Sigmoid colon (tissue), 7 donors: Measurements from ENCODE around the gene EFCAB13. TPM values are rescaled to one million over a fixed set of nuclear protein-coding genes. Genes with fewer than 3 reads are reported as not detected.

Experiments
- DNase-seq: peaks from one replicate; pipeline ENCODE4 v3.0.0-alpha.2; 2019
- H3K27ac ChIP-seq, 4 donors: fragments of 200-600 bp; sonication (generic); one replicate each; pipeline ENCODE4 v1.5.1; 2016 to 2019; ENCODE audit warnings: mild to moderate bottlenecking in 1 of 4
- H3K27me3 ChIP-seq, 3 donors: fragments of 200-600 bp; sonication (generic); one replicate each; pipeline ENCODE4 v1.5.1; 2019; ENCODE audit warnings: mild to moderate bottlenecking in 1 of 3
- H3K36me3 ChIP-seq, 4 donors: fragments of 200-600 bp; sonication (generic); one replicate each; pipeline ENCODE4 v1.5.1; 2016 to 2019
- H3K4me1 ChIP-seq, 4 donors: fragments of 200-600 bp; sonication (generic); one replicate each; pipeline ENCODE4 v1.5.1; 2017 to 2019
- H3K4me3 ChIP-seq, 4 donors: fragments of 200-600 bp; sonication (generic); one replicate each; pipeline ENCODE4 v1.5.1; 2017 to 2019; ENCODE audit warnings: mild to moderate bottlenecking in 2 of 4, moderate library complexity in 1 of 4
- H3K9me3 ChIP-seq, 4 donors: fragments of 200-600 bp in 3 of 4; sonication (generic) in 3 of 4; one replicate each; pipeline versions ENCODE4 v1.5.1 to v1.6.1; 2013 to 2019
- EP300 ChIP-seq, 4 donors: sonication (generic); formaldehyde crosslinking; IDR thresholded peaks; one replicate each; pipeline ENCODE4 v1.6.1; 2017; ENCODE audit warnings: antibody characterized with exemption in 4 of 4
- POLR2A ChIP-seq, 2 donors: fragments of 450-650 bp; IDR thresholded peaks; one replicate each; pipeline ENCODE4 v1.6.1; 2016; ENCODE audit warnings: antibody characterized with exemption in 2 of 2, mild to moderate bottlenecking in 2 of 2, moderate library complexity in 2 of 2
- POLR2AphosphoS5 ChIP-seq, 4 donors: sonication (generic); formaldehyde crosslinking; IDR thresholded peaks; one replicate each; pipeline ENCODE4 v1.6.1; 2017; ENCODE audit warnings: antibody characterized with exemption in 4 of 4
- WGBS, 2 donors: extraction: QIAGEN DNeasy Blood & Tissue Kit; methylation state at CpG; one replicate each; pipeline ENCODE4 v1.1.7; 2013; 5-methylcytosine and 5-hydroxymethylcytosine counted together
- intact Hi-C: fragments of 100-400 bp; cut with DNase I; formaldehyde crosslinking; loops from one replicate; pipeline ENCODE4 v1.15.1; 2023
- polyA plus RNA-seq, 3 donors: library from polyadenylated mRNA; stranded (reverse); fragments of 200-250 nt; gene quantifications; one replicate each; pipeline ENCODE4 v1.2.3, GENCODE V29; 2013
- total RNA-seq, 4 donors: library from RNA; depleted of rRNA; stranded (reverse); fragments of >200 nt; gene quantifications; one replicate each; pipeline ENCODE4 v1.1.0, GENCODE V29; 2016
- TF ChIP-seq, protein P1 (sequence below), 4 experiments: fragments of 450-650 bp in 3 of 4; fragments of 200-600 bp in 1 of 4; IDR thresholded peaks; one replicate each; pipeline ENCODE4 v1.5.1; 2016 to 2019; ENCODE audit warnings: antibody characterized with exemption in 4 of 4, mild to moderate bottlenecking in 3 of 4, moderate library complexity in 2 of 4
- donor health status: healthy with polysubstance abuse.
- donor health status: Bipolar disorder and iron deficiency.
- donor health status: healthy.

EFCAB13 gene
- total and polyA plus RNA-seq, 7 donors, result 0.46 to 16.3 (median 8.7) TPM

DNA sequence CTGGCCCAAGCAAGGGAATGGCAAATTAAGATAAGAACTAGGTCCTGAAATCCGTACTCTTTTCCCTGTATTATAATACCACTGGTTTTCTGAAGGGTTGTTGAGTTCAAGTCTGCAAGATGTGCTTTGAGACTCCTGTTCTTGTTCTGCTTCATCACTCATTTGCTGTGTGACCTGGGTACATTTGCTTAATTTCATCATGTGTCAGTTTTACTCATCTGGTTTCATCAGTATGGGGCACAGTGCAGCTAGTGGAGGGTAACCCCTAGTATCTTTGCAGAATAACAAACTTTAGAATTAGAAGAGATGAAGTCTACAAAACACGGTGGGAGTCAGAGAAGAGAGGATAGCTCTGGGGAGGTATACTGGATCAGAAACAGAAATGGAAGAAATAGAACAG, 21.9 kb upstream of the EFCAB13 start:
- intact Hi-C loops, result no loop called here
- TF ChIP-seq, protein P1, sequence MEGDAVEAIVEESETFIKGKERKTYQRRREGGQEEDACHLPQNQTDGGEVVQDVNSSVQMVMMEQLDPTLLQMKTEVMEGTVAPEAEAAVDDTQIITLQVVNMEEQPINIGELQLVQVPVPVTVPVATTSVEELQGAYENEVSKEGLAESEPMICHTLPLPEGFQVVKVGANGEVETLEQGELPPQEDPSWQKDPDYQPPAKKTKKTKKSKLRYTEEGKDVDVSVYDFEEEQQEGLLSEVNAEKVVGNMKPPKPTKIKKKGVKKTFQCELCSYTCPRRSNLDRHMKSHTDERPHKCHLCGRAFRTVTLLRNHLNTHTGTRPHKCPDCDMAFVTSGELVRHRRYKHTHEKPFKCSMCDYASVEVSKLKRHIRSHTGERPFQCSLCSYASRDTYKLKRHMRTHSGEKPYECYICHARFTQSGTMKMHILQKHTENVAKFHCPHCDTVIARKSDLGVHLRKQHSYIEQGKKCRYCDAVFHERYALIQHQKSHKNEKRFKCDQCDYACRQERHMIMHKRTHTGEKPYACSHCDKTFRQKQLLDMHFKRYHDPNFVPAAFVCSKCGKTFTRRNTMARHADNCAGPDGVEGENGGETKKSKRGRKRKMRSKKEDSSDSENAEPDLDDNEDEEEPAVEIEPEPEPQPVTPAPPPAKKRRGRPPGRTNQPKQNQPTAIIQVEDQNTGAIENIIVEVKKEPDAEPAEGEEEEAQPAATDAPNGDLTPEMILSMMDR (IDR thresholded peaks at IDR 0.05), result no peak
- TF ChIP-seq POLR2A (IDR thresholded peaks at IDR 0.05) (no peak), EP300 (IDR thresholded peaks at IDR 0.05) (no peak), POLR2AphosphoS5 (IDR thresholded peaks at IDR 0.05) (no peak)
- H3K4me1 ChIP-seq, result peaks cover 0 to 38% (median 23%) of the 10 kb centered on the region in 4 donors
- DNase-seq, result no peak
- no peak overlapping the region for H3K27ac ChIP-seq
- peaks cover 17 to 65% (median 28%) of the 10 kb centered on the region in 4 donors for H3K36me3 ChIP-seq
- H3K27me3 ChIP-seq, result no peaks in the 10 kb centered on the region
- H3K4me3 ChIP-seq, result no peak overlapping the region
- no peaks in the 10 kb centered on the region for H3K9me3 ChIP-seq
- 88% methylated on average over 2 of the region's 2 CpGs for WGBS, 2 donors

DNA sequence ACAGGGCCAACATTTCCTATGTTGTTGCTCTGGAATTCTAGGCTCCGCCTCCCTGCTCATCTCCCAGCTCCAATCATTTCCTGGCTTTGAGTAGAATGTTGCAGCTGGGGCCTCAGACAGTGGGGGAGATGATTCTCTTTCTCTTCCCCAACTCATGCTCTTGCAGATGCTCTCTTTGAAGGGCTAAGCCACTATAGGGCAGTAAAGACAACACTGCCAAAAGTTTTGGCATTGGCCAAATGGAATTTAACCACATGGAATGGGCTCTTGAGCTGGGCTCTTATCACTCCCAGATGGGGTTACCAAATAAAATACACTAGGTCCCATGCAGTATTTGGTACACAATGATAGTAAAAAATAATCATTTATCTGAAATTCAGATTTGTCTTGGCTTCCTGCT, 19.6 kb upstream of the EFCAB13 start:
- TF ChIP-seq POLR2AphosphoS5 (IDR thresholded peaks at IDR 0.05) (no peak), EP300 (IDR thresholded peaks at IDR 0.05) (no peak), POLR2A (IDR thresholded peaks at IDR 0.05) (no peak)
- TF ChIP-seq, protein P1 (IDR thresholded peaks at IDR 0.05), result no peak
- Histone ChIP-seq H3K36me3 (peaks cover 24 to 77% (median 32%) of the 10 kb centered on the region in 4 donors), H3K4me1 (peaks cover 0 to 21% (median 13%) of the 10 kb centered on the region in 4 donors), H3K27ac (peak overlapping the region in 2 of 4 donors; percentile 59 to 68), H3K27me3 (no peaks in the 10 kb centered on the region), H3K4me3 (no peak overlapping the region), H3K9me3 (no peaks in the 10 kb centered on the region)
- WGBS, 2 donors, result 92 to 94% methylated on average over 1 of the region's 1 CpG
- DNase-seq, result no peak
- intact Hi-C loops, result no loop called here

DNA sequence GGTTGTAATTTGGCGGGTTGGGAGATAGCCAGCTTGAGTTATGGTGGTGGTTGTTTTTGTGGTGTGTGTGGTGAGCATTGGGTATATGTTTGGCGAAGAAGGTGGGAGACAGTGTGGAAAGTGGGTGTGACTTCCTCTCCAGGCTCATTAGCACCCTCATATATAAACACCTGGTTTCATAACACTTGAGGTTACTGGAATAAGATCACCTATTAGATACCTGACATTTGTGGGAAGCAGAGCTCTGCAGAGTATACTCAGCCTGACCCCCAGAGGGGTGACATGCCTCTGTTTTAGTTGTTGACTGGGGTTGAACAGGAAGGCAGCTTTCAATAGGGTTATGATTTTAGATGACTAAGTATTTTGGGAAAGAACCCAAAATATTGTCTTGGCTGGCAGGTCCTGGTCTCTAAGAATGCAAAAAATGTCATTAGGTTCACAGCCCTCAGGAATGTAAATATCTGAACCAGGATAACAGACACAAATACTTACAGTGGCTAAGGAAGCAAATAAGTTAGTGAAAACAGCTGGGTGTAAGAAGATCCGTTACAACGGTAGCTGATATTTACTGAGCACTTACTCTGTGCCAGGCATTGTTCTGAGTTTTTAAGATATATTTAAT, 18.3 kb upstream of the EFCAB13 start:
- 56 to 67% methylated on average over 4 of the region's 4 CpGs for WGBS, 2 donors
- Histone ChIP-seq H3K4me1 (peaks cover 0 to 21% (median 13%) of the 10 kb centered on the region in 4 donors), H3K4me3 (no peak overlapping the region), H3K36me3 (peaks cover 21 to 76% (median 25%) of the 10 kb centered on the region in 4 donors), H3K27ac (peak overlapping the region; percentile 25 to 73 (median 64)), H3K27me3 (no peaks in the 10 kb centered on the region), H3K9me3 (no peaks in the 10 kb centered on the region)
- DNase-seq, result no peak
- intact Hi-C loops, result no loop called here
- TF ChIP-seq, protein P1 (IDR thresholded peaks at IDR 0.05), result no peak
- TF ChIP-seq POLR2AphosphoS5 (IDR thresholded peaks at IDR 0.05) (peak in 1 of 4 donors; percentile 34), EP300 (IDR thresholded peaks at IDR 0.05) (no peak)

DNA sequence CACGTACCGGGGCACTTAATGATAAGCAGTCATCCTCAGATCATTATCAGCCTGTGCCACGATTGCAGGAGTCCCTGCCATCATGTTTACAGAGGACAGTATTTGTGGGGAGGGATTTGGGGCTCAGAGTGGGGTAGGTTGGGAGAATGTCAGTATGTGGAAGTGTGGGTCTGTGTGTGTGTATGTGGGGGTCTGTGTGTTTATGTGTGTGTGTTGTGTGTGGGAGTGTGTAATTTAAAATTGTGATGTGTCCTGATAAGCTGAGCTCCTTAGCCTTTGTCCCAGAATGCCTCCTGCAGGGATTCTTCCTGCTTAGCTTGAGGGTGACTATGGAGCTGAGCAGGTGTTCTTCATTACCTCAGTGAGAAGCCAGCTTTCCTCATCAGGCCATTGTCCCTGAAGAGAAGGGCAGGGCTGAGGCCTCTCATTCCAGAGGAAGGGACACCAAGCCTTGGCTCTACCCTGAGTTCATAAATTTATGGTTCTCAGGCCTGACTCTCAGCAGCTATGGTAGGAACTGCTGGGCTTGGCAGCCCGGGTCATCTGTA, 13.5 kb upstream of the EFCAB13 start:
- H3K27ac ChIP-seq, result peak overlapping the region in 1 of 4 donors; percentile 6
- no peak overlapping the region for H3K4me3 ChIP-seq
- no peak for TF ChIP-seq POLR2A (IDR thresholded peaks at IDR 0.05)
- no peak for DNase-seq
- H3K4me1 ChIP-seq, result peaks cover 0 to 17% (median 16%) of the 10 kb centered on the region in 4 donors
- H3K9me3 ChIP-seq, result no peaks in the 10 kb centered on the region
- no peaks in the 10 kb centered on the region for H3K27me3 ChIP-seq
- WGBS, 2 donors, result 58 to 74% methylated on average over 4 of the region's 4 CpGs
- intact Hi-C loops, result no loop called here
- H3K36me3 ChIP-seq, result peaks cover 0 to 48% (median 10%) of the 10 kb centered on the region in 4 donors

DNA sequence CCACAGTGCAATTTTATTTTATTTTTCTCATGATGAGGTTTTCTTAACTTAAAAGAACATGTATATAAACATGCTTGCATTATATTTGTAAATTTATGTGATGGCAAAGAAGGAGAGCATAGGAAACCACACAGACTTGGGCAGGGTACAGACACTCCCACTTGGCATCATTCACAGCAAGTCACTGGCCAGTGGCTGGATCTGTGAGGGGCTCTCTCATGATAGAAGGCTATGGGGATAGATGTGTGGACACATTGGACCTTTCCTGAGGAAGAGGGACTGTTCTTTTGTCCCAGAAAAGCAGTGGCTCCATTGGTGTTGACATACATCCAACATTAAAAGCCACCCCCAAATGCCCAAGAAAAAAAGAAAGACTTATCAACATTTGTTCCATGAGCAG, 12.3 kb upstream of the EFCAB13 start:
- intact Hi-C loops, result no loop called here
- Histone ChIP-seq H3K27ac (peak overlapping the region in 1 of 4 donors; percentile 6), H3K4me3 (no peak overlapping the region), H3K36me3 (peaks cover 0 to 48% (median 10%) of the 10 kb centered on the region in 4 donors), H3K4me1 (peaks cover 0 to 19% (median 16%) of the 10 kb centered on the region in 4 donors), H3K27me3 (no peaks in the 10 kb centered on the region), H3K9me3 (no peaks in the 10 kb centered on the region)
- no peak for TF ChIP-seq POLR2A (IDR thresholded peaks at IDR 0.05)
- TF ChIP-seq, protein P1 (IDR thresholded peaks at IDR 0.05), result no peak
- TF ChIP-seq POLR2AphosphoS5 (IDR thresholded peaks at IDR 0.05), result no peak
- TF ChIP-seq EP300 (IDR thresholded peaks at IDR 0.05), result no peak
- DNase-seq, result no peak
